Suppressor macrophage treated with lipopolysaccharide for 1 hour (primary cell): Measurements from ENCODE around the gene TPCN1.
A peak's percentile ranks its signal among the peaks of the same experiment; 100 is the strongest.

ENCODE experiments used
- DNase-seq, 3 donors: peaks; one replicate each; pipeline ENCODE4 v3.0.0-alpha.2; 2020 to 2022

TPCN1 gene

GRCh38 chr12:113317122-113317521, 95.9 kb downstream of the TPCN1 start:
- DNase-seq = no peak

GRCh38 chr12:113318046-113318656, 96.9 kb downstream of the TPCN1 start:
- DNase-seq = no peak

- DNase-seq = no peak
These were observed 97.8 kb downstream of the TPCN1 start for GRCh38 chr12:113318900-113319628.

- no peak for DNase-seq
These were observed 99.1 kb downstream of the TPCN1 start for GRCh38 chr12:113320401-113320800.

- peak; percentile 78 to 93 (median 92) for DNase-seq
These were observed 101.1 kb downstream of the TPCN1 start for GRCh38 chr12:113322343-113322742.

- no peak for DNase-seq
These were observed 104.7 kb downstream of the TPCN1 start for GRCh38 chr12:113325916-113326315.

- no peak for DNase-seq
These were observed 105.6 kb downstream of the TPCN1 start for GRCh38 chr12:113326775-113327395.

GRCh38 chr12:113328368-113328889, 107.2 kb downstream of the TPCN1 start:
- DNase-seq = no peak

- DNase-seq = no peak
These were observed 107.9 kb downstream of the TPCN1 start for GRCh38 chr12:113329022-113329790.

- DNase-seq = no peak
These were observed 108.6 kb downstream of the TPCN1 start for GRCh38 chr12:113329791-113330417.

GRCh38 chr12:113330505-113330904, 109.2 kb downstream of the TPCN1 start:
- DNase-seq = no peak

- peak; percentile 28 to 54 (median 38) for DNase-seq
These were observed 111.6 kb downstream of the TPCN1 start for GRCh38 chr12:113332688-113333417.

- no peak for DNase-seq
These were observed 112.1 kb downstream of the TPCN1 start for GRCh38 chr12:113333418-113333750.

- peak; percentile 70 to 82 (median 76) for DNase-seq
These were observed 112.9 kb downstream of the TPCN1 start for GRCh38 chr12:113333877-113334785.

- peak; percentile 90 to 96 (median 93) for DNase-seq
These were observed 113.7 kb downstream of the TPCN1 start, which contains the start of gene SLC8B1 for GRCh38 chr12:113334786-113335539. TSS of gene SLC8B1 (minus strand) at chr12:113335109. CDS start at chr12:113332878, 2,231 bp downstream.

GRCh38 chr12:113339540-113339939, 118.3 kb downstream of the TPCN1 start:
- no peak for DNase-seq

GRCh38 chr12:113340061-113340460, 118.8 kb downstream of the TPCN1 start:
- peak in 1 of 3 donors; percentile 40 for DNase-seq

GRCh38 chr12:113341535-113341934, 120.3 kb downstream of the TPCN1 start:
- DNase-seq = peak in 1 of 3 donors; percentile 47

GRCh38 chr12:113345318-113345717, 124.1 kb downstream of the TPCN1 start:
- no peak for DNase-seq

- peak; percentile 55 to 71 (median 55) for DNase-seq
These were observed 125.1 kb downstream of the TPCN1 start for GRCh38 chr12:113346353-113346752.
